ENCODE measurements around the gene NUP62. TPM values are rescaled to one million over a fixed set of nuclear protein-coding genes. Genes with fewer than 3 reads are reported as not detected.
A peak's percentile ranks its signal among the peaks of the same experiment; 100 is the strongest.

NUP62 gene
- total and polyA plus RNA-seq, 2 of the 4 experiments (the other 2 are of a cell fraction): 21.3 to 29.7 TPM

- Histone ChIP-seq H2BK120ac (ENCODE audit: low read depth, low read length) (no peak overlapping the region), H2BK15ac (ENCODE audit: low read depth, low read length) (no peak overlapping the region), H3K9ac (ENCODE audit: low read depth, low read length) (no peak overlapping the region), H3K36me3 (ENCODE audit: control insufficient read depth, insufficient read depth, low read length) (no peaks in the 10 kb centered on the region), H3K14ac (replicated peaks; ENCODE audit: low read depth, low read length) (no peak overlapping the region), H2BK5ac (ENCODE audit: low read depth, low read length, poor library complexity, severe bottlenecking) (no peak overlapping the region), H3K4me2 (ENCODE audit: low read depth, low read length) (0 out of 2 replicates have a peak overlapping the region, but pooled peaks have one; percentile 20), H3K4ac (ENCODE audit: low read depth, low read length) (no peak overlapping the region), H3K23ac (ENCODE audit: low read depth, low read length) (no peak overlapping the region), H2BK20ac (ENCODE audit: low read depth, low read length) (no peak overlapping the region), H3K9me1 (ENCODE audit: insufficient read depth, low read length) (no peaks in the 10 kb centered on the region), H4K91ac (ENCODE audit: insufficient read depth, low read depth, low read length) (no peak overlapping the region), H3K27ac (ENCODE audit: insufficient read depth, low read length) (no peak overlapping the region), H2AK9ac (replicated peaks; ENCODE audit: low read depth, low read length, poor library complexity) (no peak overlapping the region), H3K56ac (ENCODE audit: extremely low read depth, insufficient read depth, low read length) (no peak overlapping the region), H4K5ac (ENCODE audit: low read depth, low read length) (no peak overlapping the region), H4K20me1 (ENCODE audit: insufficient read depth, low read length) (no peaks in the 10 kb centered on the region), H3K18ac (ENCODE audit: low read depth, low read length) (no peak overlapping the region), H2AFZ (replicated peaks; ENCODE audit: low read length, poor library complexity) (peak overlapping the region; percentile 16), H3K4me1 (ENCODE audit: control insufficient read depth, insufficient read depth, low read length) (no peaks in the 10 kb centered on the region), H3K79me1 (ENCODE audit: low read depth in 1 of 2, low read length in 2 of 2) (no peaks in the 10 kb centered on the region), H4K8ac (ENCODE audit: low read depth in 2 of 2, low read length in 2 of 2) (no peak overlapping the region), H3K9me3 (ENCODE audit: control insufficient read depth, insufficient read depth, low read length) (no peaks in the 10 kb centered on the region), H3K4me3 (ENCODE audit: insufficient read depth, low read depth, low read length) (no peak overlapping the region), H2AK5ac (ENCODE audit: low read depth, low read length) (no peak overlapping the region), H3K27me3 (ENCODE audit: control insufficient read depth, insufficient read depth, low read length) (peaks cover 14% of the 10 kb centered on the region)
- in situ Hi-C loops (cut with MboI; ENCODE audit: low sequenced_read_pairs) (no loop called here), intact Hi-C loops (cut with micrococcal nuclease) (no loop called here), dilution Hi-C loops (cut with HindIII; ENCODE audit: low sequenced_read_pairs, unreplicated experiment) (no loop called here)
- DNase-seq (peak; percentile 16), ATAC-seq (ENCODE audit: low read depth) (peak; percentile 62)
- 19% methylated on average over 6 of the region's 11 CpGs; no CpG with 5 or more reads in 1 of the 2 experiments for WGBS, 2 experiments (ENCODE audit: extremely low coverage in 2 of 2, insufficient read length in 1 of 2)
- TF ChIP-seq CHD1 (IDR thresholded peaks at IDR 0.05; ENCODE audit: low read depth, low read length) (no peak), RFX5 (IDR thresholded peaks at IDR 0.05; ENCODE audit: low read depth, low read length) (no peak), RAD21 (IDR thresholded peaks at IDR 0.05; ENCODE audit: low read length) (no peak), MAZ (IDR thresholded peaks at IDR 0.05; ENCODE audit: borderline replicate concordance, low read depth, low read length) (no peak), NFE2L2 (IDR thresholded peaks at IDR 0.05; ENCODE audit: low read depth, low read length) (no peak), CEBPB (IDR thresholded peaks at IDR 0.05; ENCODE audit: low read depth, low read length) (no peak), SMC3 (IDR thresholded peaks at IDR 0.05; ENCODE audit: low read depth, low read length) (no peak), MXI1 (IDR thresholded peaks at IDR 0.05; ENCODE audit: borderline replicate concordance, low read depth, low read length) (no peak), MAFK (IDR thresholded peaks at IDR 0.05; ENCODE audit: low read depth, low read length) (no peak)
- TF ChIP-seq, protein P1, sequence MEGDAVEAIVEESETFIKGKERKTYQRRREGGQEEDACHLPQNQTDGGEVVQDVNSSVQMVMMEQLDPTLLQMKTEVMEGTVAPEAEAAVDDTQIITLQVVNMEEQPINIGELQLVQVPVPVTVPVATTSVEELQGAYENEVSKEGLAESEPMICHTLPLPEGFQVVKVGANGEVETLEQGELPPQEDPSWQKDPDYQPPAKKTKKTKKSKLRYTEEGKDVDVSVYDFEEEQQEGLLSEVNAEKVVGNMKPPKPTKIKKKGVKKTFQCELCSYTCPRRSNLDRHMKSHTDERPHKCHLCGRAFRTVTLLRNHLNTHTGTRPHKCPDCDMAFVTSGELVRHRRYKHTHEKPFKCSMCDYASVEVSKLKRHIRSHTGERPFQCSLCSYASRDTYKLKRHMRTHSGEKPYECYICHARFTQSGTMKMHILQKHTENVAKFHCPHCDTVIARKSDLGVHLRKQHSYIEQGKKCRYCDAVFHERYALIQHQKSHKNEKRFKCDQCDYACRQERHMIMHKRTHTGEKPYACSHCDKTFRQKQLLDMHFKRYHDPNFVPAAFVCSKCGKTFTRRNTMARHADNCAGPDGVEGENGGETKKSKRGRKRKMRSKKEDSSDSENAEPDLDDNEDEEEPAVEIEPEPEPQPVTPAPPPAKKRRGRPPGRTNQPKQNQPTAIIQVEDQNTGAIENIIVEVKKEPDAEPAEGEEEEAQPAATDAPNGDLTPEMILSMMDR (conservative IDR thresholded peaks at IDR 0.05; ENCODE audit: low read depth, low read length): no peak
- TF ChIP-seq, protein P2, sequence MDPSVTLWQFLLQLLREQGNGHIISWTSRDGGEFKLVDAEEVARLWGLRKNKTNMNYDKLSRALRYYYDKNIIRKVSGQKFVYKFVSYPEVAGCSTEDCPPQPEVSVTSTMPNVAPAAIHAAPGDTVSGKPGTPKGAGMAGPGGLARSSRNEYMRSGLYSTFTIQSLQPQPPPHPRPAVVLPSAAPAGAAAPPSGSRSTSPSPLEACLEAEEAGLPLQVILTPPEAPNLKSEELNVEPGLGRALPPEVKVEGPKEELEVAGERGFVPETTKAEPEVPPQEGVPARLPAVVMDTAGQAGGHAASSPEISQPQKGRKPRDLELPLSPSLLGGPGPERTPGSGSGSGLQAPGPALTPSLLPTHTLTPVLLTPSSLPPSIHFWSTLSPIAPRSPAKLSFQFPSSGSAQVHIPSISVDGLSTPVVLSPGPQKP (IDR thresholded peaks at IDR 0.05; ENCODE audit: borderline replicate concordance, low read depth, low read length): no peak
- TF ChIP-seq, protein P3, sequence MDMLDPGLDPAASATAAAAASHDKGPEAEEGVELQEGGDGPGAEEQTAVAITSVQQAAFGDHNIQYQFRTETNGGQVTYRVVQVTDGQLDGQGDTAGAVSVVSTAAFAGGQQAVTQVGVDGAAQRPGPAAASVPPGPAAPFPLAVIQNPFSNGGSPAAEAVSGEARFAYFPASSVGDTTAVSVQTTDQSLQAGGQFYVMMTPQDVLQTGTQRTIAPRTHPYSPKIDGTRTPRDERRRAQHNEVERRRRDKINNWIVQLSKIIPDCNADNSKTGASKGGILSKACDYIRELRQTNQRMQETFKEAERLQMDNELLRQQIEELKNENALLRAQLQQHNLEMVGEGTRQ (IDR thresholded peaks at IDR 0.05; ENCODE audit: low read depth, low read length): no peak
- POLR2A ChIA-PET (ENCODE audit: unreplicated experiment): no interaction called here
- CTCF ChIA-PET: no interaction called here
- no TSS peak for BruUV-seq (replicated peaks)
These were observed 25.6 kb upstream of the NUP62 start for GRCh38 chr19:49954933-49955332.
